Measurements from ENCODE around the gene FTH1. TPM values are rescaled to one million over a fixed set of nuclear protein-coding genes. Genes with fewer than 3 reads are reported as not detected.

Gene FTH1
- total RNA-seq, 2 experiments from 2014 or later = 2,313 to 2,400 TPM

- TF ChIP-seq CTCF (IDR thresholded peaks at IDR 0.05) = no peak
- Histone ChIP-seq H3K27me3 (ENCODE audit: control insufficient read depth in 1 of 2, insufficient read depth in 2 of 2, low read length in 2 of 2) (no peaks in the 10 kb centered on the region), H3K4me1 (ENCODE audit: insufficient read depth, low read length) (peaks cover 49% of the 10 kb centered on the region), H3K4me3 (ENCODE audit: low read length) (peak overlapping the region; percentile 11), H3K9me3 (ENCODE audit: control insufficient read depth in 1 of 2, insufficient read depth in 1 of 2, low read length in 2 of 2) (no peaks in the 10 kb centered on the region), H3K27ac (ENCODE audit: low read depth in 1 of 2, low read length in 2 of 2) (no peak overlapping the region), H3K36me3 (ENCODE audit: insufficient read depth, low read length) (peaks cover 29% of the 10 kb centered on the region)
- ChIA-PET CTCF (interaction anchor here (1.0 to 2.9 kb wide), 3 partner anchors 65 to 144 kb away, joined by 4 to 12 read pairs (median 4); no protein-coding TSS in a partner anchor), POLR2A (interaction anchor here (0.6 to 1.9 kb wide), 3 partner anchors 9 to 118 kb away, joined by 3 to 11 read pairs (median 7); no protein-coding TSS in a partner anchor)
- intact Hi-C loops (cut with DNase I, micrococcal nuclease) = loop anchor here (2.0 to 10.0 kb wide), 4 partner anchors 119 to 581 kb away; partner anchors contain the start of genes AHNAK (in 1 of the 2), FEN1 (in 1 of the 2), SYT7 (in 1 of the 2) and TMEM258 (in 1 of the 2)
- peak overlapping the region; percentile 84 for H3K27ac Mint-ChIP-seq
- H3K9me3 Mint-ChIP-seq = no peaks in the 10 kb centered on the region
- peaks cover 55% of the 10 kb centered on the region for H3K4me1 Mint-ChIP-seq (ENCODE audit: low read depth)
- peak in 2 of 14 experiments; percentile 32 to 55 for DNase-seq
- peak; percentile 2 for ATAC-seq (ENCODE audit: poor library complexity)
- H3K4me3 Mint-ChIP-seq = peak overlapping the region; percentile 99
- peaks cover 4% of the 10 kb centered on the region for H3K27me3 Mint-ChIP-seq
- peaks cover 58% of the 10 kb centered on the region for H3K36me3 Mint-ChIP-seq (ENCODE audit: low read depth)
Measured at GRCh38 chr11:61964058-61964665, 3.3 kb downstream of the FTH1 start.

DNA sequence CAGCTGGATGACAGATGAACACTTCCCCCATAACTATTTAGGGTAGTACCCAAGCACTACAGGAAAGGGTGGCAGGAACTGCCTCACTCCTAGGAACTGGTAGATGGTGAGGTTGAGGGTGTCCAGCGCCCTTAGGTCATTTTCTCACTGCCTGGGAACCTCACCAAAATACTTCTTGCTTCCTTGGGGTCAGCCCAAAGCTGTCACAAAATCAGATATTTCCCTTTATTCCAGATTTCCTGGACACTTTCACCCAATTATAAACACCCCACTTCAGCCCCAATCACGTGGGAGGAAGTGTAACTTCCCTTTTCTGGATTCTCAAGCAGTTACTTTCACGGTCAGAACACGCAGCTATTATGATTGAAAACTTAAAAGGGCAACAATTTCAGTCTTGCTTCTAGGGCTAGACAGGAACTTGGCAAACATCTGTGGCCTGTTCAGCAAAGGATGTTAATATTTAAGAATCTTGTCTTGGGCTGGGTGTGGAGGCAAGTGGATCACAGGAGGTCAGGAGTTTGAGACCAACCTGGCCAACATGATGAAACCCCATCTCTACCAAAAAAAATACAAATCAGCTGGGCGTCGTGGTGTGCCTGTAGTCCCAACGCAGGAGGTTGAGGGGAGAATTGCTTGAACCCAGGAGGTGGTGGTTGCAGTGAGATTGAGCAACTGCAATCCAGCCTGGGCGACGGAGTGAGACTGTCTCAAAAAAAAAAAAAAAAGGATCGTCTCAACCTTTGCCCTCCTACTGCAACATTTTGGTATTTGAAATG, 4.0 kb downstream of the FTH1 start:
- ATAC-seq (ENCODE audit: poor library complexity) (peak; percentile 15), DNase-seq (peak in 6 of 14 experiments; percentile 33 to 68 (median 48))
- peaks cover 58% of the 10 kb centered on the region for H3K36me3 Mint-ChIP-seq (ENCODE audit: low read depth)
- H3K27me3 ChIP-seq (ENCODE audit: control insufficient read depth in 1 of 2, insufficient read depth in 2 of 2, low read length in 2 of 2) = no peaks in the 10 kb centered on the region
- peaks cover 4% of the 10 kb centered on the region for H3K27me3 Mint-ChIP-seq
- ChIA-PET CTCF (interaction anchor here (1.0 to 2.9 kb wide), 3 partner anchors 65 to 144 kb away, joined by 4 to 12 read pairs (median 4); no protein-coding TSS in a partner anchor), POLR2A (interaction anchor here (0.6 to 1.9 kb wide), 4 partner anchors 8 to 118 kb away, joined by 3 to 11 read pairs (median 5); no protein-coding TSS in a partner anchor)
- H3K4me3 ChIP-seq (ENCODE audit: low read length) = no peak overlapping the region
- no peaks in the 10 kb centered on the region for H3K9me3 ChIP-seq (ENCODE audit: control insufficient read depth in 1 of 2, insufficient read depth in 1 of 2, low read length in 2 of 2)
- peak overlapping the region; percentile 1 to 42 for H3K27ac ChIP-seq (ENCODE audit: low read depth in 1 of 2, low read length in 2 of 2)
- no peaks in the 10 kb centered on the region for H3K9me3 Mint-ChIP-seq
- no peak for TF ChIP-seq CTCF (IDR thresholded peaks at IDR 0.05)
- intact Hi-C loops (cut with DNase I, micrococcal nuclease) = loop anchor here (2.0 to 10.0 kb wide), 4 partner anchors 119 to 581 kb away; partner anchors contain the start of genes AHNAK (in 1 of the 2), FEN1 (in 1 of the 2), SYT7 (in 1 of the 2) and TMEM258 (in 1 of the 2)
- H3K4me1 Mint-ChIP-seq (ENCODE audit: low read depth) = peaks cover 49% of the 10 kb centered on the region
- peaks cover 42% of the 10 kb centered on the region for H3K4me1 ChIP-seq (ENCODE audit: insufficient read depth, low read length)
- H3K36me3 ChIP-seq (ENCODE audit: insufficient read depth, low read length) = peaks cover 29% of the 10 kb centered on the region
- peak overlapping the region; percentile 84 for H3K27ac Mint-ChIP-seq
- H3K4me3 Mint-ChIP-seq = peak overlapping the region; percentile 99

DNA sequence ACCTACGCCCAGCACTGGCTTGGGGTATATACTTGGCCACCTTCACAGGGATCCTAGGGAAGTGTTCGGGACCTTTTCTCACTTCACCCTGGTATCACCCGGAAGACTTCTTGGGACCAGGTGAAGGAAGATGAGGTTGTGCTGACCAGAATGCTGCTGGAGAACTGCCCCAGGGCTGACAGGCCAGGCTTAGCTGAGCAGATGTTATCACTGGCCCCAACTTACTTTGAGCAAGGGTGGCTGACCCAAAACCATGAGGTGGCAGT, 4.5 kb downstream of the FTH1 start:
- ChIA-PET POLR2A (interaction anchor here (0.8 to 1.9 kb wide), 4 partner anchors 9 to 119 kb away, joined by 3 to 11 read pairs (median 5); no protein-coding TSS in a partner anchor), CTCF (interaction anchor here (1.7 to 2.9 kb wide), 2 partner anchors 119 to 145 kb away, joined by 4 to 12 read pairs; no protein-coding TSS in a partner anchor)
- H3K4me1 ChIP-seq (ENCODE audit: insufficient read depth, low read length) = peaks cover 37% of the 10 kb centered on the region
- Mint-ChIP-seq H3K9me3 (no peaks in the 10 kb centered on the region), H3K4me3 (peak overlapping the region; percentile 99), H3K36me3 (ENCODE audit: low read depth) (peaks cover 54% of the 10 kb centered on the region), H3K4me1 (ENCODE audit: low read depth) (peaks cover 45% of the 10 kb centered on the region), H3K27ac (peak overlapping the region; percentile 84), H3K27me3 (peaks cover 4% of the 10 kb centered on the region)
- intact Hi-C loops (cut with DNase I, micrococcal nuclease) = loop anchor here (10.0 kb wide), 3 partner anchors 168 to 582 kb away; partner anchors contain the start of genes AHNAK (in 1 of the 2), FEN1 (in 1 of the 2), SYT7 (in 1 of the 2) and TMEM258 (in 1 of the 2)
- DNase-seq (peak in 2 of 14 experiments; percentile 33 to 35), ATAC-seq (ENCODE audit: poor library complexity) (no peak)
- peaks cover 29% of the 10 kb centered on the region for H3K36me3 ChIP-seq (ENCODE audit: insufficient read depth, low read length)
- no peaks in the 10 kb centered on the region for H3K9me3 ChIP-seq (ENCODE audit: control insufficient read depth in 1 of 2, insufficient read depth in 1 of 2, low read length in 2 of 2)
- TF ChIP-seq CTCF (IDR thresholded peaks at IDR 0.05) = no peak
- no peaks in the 10 kb centered on the region for H3K27me3 ChIP-seq (ENCODE audit: control insufficient read depth in 1 of 2, insufficient read depth in 2 of 2, low read length in 2 of 2)
- no peak overlapping the region for H3K4me3 ChIP-seq (ENCODE audit: low read length)
- H3K27ac ChIP-seq (ENCODE audit: low read depth in 1 of 2, low read length in 2 of 2) = peak overlapping the region in 1 of 2 donors; percentile 1
